GM19324 (cell line): ENCODE results near the gene SLC15A1.

Source experiments
- ATAC-seq: cut with Tn5 transposase; IDR thresholded peaks from one replicate; pipeline ENCODE4 v1.9.1; 2021; ENCODE audit warnings: mild to moderate bottlenecking, moderate library complexity; ENCODE audit not compliant: unreplicated experiment, low FRiP score

SLC15A1 gene, protein sequence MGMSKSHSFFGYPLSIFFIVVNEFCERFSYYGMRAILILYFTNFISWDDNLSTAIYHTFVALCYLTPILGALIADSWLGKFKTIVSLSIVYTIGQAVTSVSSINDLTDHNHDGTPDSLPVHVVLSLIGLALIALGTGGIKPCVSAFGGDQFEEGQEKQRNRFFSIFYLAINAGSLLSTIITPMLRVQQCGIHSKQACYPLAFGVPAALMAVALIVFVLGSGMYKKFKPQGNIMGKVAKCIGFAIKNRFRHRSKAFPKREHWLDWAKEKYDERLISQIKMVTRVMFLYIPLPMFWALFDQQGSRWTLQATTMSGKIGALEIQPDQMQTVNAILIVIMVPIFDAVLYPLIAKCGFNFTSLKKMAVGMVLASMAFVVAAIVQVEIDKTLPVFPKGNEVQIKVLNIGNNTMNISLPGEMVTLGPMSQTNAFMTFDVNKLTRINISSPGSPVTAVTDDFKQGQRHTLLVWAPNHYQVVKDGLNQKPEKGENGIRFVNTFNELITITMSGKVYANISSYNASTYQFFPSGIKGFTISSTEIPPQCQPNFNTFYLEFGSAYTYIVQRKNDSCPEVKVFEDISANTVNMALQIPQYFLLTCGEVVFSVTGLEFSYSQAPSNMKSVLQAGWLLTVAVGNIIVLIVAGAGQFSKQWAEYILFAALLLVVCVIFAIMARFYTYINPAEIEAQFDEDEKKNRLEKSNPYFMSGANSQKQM

GRCh38 chr13:98752467-98753290 lies at the start of gene SLC15A1:
Gene SLC15A1, minus strand, starts transcription at chr13:98752672. Its CDS starts 74 bp downstream, at chr13:98752598.
- no peak for ATAC-seq

GRCh38 chr13:98801626-98802418 lies 49.4 kb upstream of the SLC15A1 start:
- no peak for ATAC-seq

DNA sequence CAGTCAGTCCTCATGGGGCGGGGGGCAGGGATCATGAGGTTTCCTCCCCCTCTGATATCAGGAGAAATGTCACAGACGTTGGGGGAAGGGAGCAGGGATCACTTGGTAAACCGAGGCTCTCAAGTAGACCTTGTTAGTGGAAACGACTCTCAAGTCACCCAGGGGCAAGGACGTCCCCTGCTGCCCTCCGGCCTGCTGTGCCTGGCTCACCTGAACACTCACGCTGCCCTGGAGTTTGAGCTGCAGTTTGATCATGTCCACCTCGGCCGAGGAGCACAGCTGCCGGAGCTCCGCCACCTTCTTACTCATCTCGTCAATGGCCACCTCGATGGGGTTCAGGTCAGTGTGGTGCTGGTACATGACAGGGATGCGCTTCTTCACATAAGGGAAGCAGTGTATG lies 47.6 kb upstream of the SLC15A1 start:
- no peak for ATAC-seq

GRCh38 chr13:98798849-98799645 lies 46.6 kb upstream of the SLC15A1 start:
- ATAC-seq, result no peak

DNA sequence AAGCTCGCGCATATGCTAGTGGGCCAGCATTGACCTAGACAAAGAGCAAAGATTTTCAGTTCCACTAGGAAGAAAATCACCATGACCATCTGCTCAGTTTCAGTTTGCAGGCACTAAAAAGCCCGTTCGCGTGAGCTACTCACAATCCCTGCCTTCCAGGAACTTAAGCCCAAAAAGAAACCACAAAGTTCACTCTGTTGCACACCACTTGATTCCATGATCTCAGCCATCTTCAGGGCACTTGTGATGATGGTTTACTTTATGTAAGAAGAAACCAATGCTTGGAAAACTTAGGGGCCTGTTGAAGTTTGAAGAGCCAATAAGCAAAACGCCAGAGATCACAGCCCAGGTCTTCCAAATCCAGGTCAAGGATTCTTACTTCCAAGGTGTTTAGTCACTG lies 45.0 kb upstream of the SLC15A1 start:
- ATAC-seq, result no peak

DNA sequence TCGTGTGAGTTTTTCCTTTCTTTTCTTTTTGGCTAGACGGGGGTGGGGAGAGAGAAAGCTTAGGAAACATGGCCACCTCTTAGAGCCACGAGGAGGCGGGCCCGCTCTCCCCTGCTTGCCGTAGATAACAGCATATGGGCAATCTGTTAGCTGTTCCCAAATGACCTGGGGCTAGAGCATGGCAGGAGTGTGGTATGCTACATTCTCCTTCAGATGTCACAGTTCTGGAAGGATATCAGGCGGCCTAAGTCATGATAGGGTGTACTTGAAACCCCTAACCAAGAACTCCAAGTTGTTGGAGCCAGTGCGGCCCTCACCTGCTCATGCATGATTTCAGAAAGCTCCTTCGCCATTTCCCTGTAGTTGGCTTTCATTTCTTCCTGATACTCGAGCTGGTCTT lies 44.3 kb upstream of the SLC15A1 start:
- no peak for ATAC-seq

GRCh38 chr13:98796191-98796590 lies 43.7 kb upstream of the SLC15A1 start:
- no peak for ATAC-seq

- no peak for ATAC-seq
Observed at GRCh38 chr13:98795220-98795619, 42.7 kb upstream of the SLC15A1 start.

DNA sequence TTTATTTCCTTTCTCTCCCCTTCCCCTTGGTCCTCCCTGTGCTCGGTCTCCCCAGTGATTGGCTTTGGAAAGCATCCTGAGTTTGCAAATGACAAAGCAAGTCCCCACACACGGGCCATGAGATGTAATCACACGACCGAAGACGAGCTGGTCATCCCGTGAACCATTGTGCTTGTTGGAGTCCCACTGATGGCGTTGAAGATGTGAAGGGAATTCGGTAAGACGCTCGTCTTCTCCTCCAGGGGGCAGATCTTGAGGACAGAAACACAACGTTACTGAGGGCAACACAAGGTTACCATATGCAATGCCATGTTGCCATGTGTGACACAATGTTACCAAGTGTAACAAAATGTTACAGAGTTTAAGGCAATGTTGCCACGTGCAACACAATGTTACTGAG lies 42.0 kb upstream of the SLC15A1 start:
- ATAC-seq, result no peak

GRCh38 chr13:98792785-98793495 lies 40.5 kb upstream of the SLC15A1 start:
- no peak for ATAC-seq

DNA sequence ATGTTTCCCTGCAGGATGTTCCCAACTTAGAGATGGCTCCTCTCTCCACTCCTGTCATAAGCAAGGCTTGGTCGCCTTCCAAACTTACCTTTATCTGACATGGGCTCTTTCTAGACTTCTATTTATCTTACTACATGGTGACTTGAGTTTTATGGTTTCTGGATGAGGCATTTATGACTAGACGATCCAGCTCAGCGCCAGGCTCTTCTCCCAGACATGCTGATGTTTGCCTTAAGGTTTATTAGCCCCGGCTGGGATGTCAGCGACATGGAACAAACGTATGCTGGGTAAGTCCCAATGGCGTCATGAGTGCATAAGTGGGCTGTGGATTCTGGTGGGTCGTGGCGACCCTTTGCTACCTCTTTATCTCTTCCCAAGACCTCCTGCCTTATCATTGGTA lies 39.8 kb upstream of the SLC15A1 start:
- no peak for ATAC-seq

GRCh38 chr13:98791611-98792010 lies 39.1 kb upstream of the SLC15A1 start:
- ATAC-seq, result no peak

DNA sequence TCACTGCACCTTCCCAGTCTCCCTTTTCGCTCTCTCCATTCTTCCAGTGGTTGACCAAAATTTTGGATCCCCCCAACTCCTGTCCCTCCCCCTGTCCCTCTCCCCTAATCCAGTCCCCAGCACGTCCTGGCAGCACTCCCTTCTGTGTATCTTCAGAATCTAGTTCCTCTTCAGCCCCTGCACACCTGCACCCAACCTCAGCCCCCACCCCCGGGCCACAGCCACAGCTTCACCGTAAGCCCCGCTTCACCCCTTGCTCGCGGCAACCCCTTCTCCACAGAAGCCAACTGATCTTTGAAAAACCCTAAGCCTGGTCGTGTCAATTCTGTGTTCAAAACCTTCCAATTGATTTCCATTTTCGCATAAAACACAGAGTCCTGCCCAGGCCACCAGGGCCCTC lies 35.5 kb upstream of the SLC15A1 start:
- no peak for ATAC-seq

DNA sequence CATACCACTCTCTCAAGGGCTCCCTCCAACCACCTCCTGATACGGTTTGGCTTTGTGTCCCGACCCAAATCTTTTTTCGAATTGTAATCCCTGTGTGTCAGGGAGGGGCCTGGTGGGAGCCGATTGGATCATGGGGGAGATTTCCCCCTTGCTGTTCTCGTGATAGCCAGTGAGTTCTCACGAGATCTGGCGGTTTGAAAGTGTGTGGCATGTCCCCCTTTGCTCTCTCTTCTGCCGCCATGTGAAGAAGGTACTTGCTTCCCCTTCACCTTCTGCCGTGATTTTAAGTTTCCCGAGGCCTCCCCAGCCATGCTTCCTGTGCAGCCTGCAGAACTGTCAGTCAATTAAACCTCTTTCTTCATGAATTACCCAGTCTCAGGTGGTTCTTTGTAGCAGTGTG lies 34.7 kb upstream of the SLC15A1 start:
- no peak for ATAC-seq

GRCh38 chr13:98786023-98786422 lies 33.6 kb upstream of the SLC15A1 start:
- no peak for ATAC-seq

- ATAC-seq, result no peak
Observed at GRCh38 chr13:98785405-98785804, 32.9 kb upstream of the SLC15A1 start.

- ATAC-seq, result no peak
Observed at GRCh38 chr13:98784666-98785065, 32.2 kb upstream of the SLC15A1 start.

DNA sequence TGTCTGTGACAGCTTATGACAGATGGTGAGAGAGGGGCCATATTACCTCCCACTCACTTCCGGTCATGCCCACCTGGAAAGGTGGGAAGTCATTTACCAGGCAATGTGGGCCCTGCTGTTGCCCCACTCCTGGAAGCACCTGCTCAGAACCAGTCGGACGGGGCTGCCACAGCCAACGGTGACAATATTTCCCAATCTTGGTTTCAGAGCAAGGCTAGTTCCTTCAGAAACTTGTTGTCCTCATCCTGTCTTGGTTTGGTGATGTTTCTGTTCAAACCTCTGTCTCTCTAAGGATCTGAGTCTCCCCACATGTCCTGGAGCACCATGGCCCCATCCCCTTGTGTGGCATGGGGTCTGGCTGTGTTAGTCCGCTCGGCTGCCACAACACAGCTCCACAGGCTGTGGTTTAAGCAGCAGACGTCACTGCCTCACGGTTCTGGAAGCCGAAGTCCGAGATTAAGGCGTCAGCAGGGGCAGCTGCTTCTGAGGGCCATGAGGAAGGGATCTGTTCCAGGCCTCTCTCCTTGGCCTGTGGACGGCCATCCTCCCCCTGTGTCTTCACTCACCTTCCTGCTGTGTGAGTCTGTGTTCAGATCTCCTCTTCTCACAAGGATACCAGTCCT lies 31.5 kb upstream of the SLC15A1 start:
- ATAC-seq, result no peak
